ENCODE measurements around the gene KCNH5.

DNA sequence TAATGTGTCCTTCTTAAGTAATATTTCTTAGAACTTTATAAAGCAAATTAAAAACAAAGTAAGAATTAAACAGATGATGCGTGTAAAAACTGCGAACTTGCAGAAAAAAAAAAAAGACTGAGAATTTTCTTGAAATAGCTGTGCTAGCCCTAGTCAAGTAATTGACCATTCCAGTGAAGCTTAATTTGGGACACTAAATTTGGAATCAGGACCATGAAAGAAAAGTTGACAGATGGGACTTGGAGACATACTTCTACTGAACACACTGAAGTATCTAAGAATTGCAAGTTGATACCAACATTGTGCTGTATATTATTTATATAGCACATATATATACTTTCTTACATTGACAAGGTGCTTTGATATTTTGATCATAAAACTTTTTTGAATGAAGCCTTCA is 386.6 kb downstream of the KCNH5 start:
- TF ChIP-seq NFYB (CRISPR knock-in tag; conservative IDR thresholded peaks at IDR 0.05; ENCODE audit: low read depth) (no peak), KAT7 (CRISPR knock-in tag; IDR thresholded peaks at IDR 0.05; ENCODE audit: borderline replicate concordance) (no peak), ZNF232 (CRISPR knock-in tag; IDR thresholded peaks at IDR 0.05) (no peak), CREM (CRISPR knock-in tag; IDR thresholded peaks at IDR 0.05) (no peak), ZNF121 (CRISPR knock-in tag; IDR thresholded peaks at IDR 0.05) (no peak), SP1 (CRISPR knock-in tag; conservative IDR thresholded peaks at IDR 0.05) (no peak)
- TF ChIP-seq, protein P1, sequence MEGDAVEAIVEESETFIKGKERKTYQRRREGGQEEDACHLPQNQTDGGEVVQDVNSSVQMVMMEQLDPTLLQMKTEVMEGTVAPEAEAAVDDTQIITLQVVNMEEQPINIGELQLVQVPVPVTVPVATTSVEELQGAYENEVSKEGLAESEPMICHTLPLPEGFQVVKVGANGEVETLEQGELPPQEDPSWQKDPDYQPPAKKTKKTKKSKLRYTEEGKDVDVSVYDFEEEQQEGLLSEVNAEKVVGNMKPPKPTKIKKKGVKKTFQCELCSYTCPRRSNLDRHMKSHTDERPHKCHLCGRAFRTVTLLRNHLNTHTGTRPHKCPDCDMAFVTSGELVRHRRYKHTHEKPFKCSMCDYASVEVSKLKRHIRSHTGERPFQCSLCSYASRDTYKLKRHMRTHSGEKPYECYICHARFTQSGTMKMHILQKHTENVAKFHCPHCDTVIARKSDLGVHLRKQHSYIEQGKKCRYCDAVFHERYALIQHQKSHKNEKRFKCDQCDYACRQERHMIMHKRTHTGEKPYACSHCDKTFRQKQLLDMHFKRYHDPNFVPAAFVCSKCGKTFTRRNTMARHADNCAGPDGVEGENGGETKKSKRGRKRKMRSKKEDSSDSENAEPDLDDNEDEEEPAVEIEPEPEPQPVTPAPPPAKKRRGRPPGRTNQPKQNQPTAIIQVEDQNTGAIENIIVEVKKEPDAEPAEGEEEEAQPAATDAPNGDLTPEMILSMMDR (IDR thresholded peaks at IDR 0.05), result no peak
- TF ChIP-seq, protein P2, sequence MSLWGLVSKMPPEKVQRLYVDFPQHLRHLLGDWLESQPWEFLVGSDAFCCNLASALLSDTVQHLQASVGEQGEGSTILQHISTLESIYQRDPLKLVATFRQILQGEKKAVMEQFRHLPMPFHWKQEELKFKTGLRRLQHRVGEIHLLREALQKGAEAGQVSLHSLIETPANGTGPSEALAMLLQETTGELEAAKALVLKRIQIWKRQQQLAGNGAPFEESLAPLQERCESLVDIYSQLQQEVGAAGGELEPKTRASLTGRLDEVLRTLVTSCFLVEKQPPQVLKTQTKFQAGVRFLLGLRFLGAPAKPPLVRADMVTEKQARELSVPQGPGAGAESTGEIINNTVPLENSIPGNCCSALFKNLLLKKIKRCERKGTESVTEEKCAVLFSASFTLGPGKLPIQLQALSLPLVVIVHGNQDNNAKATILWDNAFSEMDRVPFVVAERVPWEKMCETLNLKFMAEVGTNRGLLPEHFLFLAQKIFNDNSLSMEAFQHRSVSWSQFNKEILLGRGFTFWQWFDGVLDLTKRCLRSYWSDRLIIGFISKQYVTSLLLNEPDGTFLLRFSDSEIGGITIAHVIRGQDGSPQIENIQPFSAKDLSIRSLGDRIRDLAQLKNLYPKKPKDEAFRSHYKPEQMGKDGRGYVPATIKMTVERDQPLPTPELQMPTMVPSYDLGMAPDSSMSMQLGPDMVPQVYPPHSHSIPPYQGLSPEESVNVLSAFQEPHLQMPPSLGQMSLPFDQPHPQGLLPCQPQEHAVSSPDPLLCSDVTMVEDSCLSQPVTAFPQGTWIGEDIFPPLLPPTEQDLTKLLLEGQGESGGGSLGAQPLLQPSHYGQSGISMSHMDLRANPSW (CRISPR knock-in tag; conservative IDR thresholded peaks at IDR 0.05; ENCODE audit: low read depth), result no peak
- TF ChIP-seq, protein P3, sequence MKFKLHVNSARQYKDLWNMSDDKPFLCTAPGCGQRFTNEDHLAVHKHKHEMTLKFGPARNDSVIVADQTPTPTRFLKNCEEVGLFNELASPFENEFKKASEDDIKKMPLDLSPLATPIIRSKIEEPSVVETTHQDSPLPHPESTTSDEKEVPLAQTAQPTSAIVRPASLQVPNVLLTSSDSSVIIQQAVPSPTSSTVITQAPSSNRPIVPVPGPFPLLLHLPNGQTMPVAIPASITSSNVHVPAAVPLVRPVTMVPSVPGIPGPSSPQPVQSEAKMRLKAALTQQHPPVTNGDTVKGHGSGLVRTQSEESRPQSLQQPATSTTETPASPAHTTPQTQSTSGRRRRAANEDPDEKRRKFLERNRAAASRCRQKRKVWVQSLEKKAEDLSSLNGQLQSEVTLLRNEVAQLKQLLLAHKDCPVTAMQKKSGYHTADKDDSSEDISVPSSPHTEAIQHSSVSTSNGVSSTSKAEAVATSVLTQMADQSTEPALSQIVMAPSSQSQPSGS (CRISPR knock-in tag; IDR thresholded peaks at IDR 0.05; ENCODE audit: borderline replicate concordance, low read depth), result no peak
